ENCODE measurements around the gene LY6G6C. TPM values are rescaled to one million over a fixed set of nuclear protein-coding genes. Genes with fewer than 3 reads are reported as not detected.

Gene LY6G6C
- total and polyA plus RNA-seq, 9 donors: 0.17 to 4.9 (median 1.0) TPM; not detected in 6

- Histone ChIP-seq H3K9me3 (no peaks in the 10 kb centered on the region), H3K4me1 (ENCODE audit: insufficient read depth) (peaks cover 12% of the 10 kb centered on the region), H3K36me3 (no peaks in the 10 kb centered on the region), H3K27ac (peak overlapping the region; percentile 83 to 90), H3K4me3 (peak overlapping the region; percentile 63), H3K27me3 (no peaks in the 10 kb centered on the region)
- DNase-seq: no peak
- 20 to 32% (median 30%) methylated on average over 2 of the region's 2 CpGs for WGBS, 3 donors
- no peak for TF ChIP-seq POLR2A (IDR thresholded peaks at IDR 0.05)
- TF ChIP-seq EP300 (IDR thresholded peaks at IDR 0.05): no peak
- TF ChIP-seq CTCF (IDR thresholded peaks at IDR 0.05): no peak
- intact Hi-C loops (cut with DNase I): loop anchor here in 2 of 4 donors (10.0 kb wide), 2 partner anchors 60 to 100 kb away; partner anchors contain the start of gene VARS1 (in 1 of the 2)
These were observed 12.8 kb upstream of the LY6G6C start for GRCh38 chr6:31734247-31734820.

- 83 to 86% (median 84%) methylated on average over 4 of the region's 4 CpGs for WGBS, 3 donors
- Histone ChIP-seq H3K4me3 (no peak overlapping the region), H3K4me1 (ENCODE audit: insufficient read depth) (peaks cover 14% of the 10 kb centered on the region), H3K27ac (no peak overlapping the region), H3K27me3 (no peaks in the 10 kb centered on the region), H3K36me3 (no peaks in the 10 kb centered on the region), H3K9me3 (no peaks in the 10 kb centered on the region)
- DNase-seq: no peak
- intact Hi-C loops (cut with DNase I): loop anchor here in 2 of 4 donors (10.0 kb wide), 2 partner anchors 61 to 101 kb away; partner anchors contain the start of gene VARS1 (in 1 of the 2)
- TF ChIP-seq POLR2A (IDR thresholded peaks at IDR 0.05) (no peak), EP300 (IDR thresholded peaks at IDR 0.05) (no peak), CTCF (IDR thresholded peaks at IDR 0.05) (no peak)
These were observed 12.2 kb upstream of the LY6G6C start for GRCh38 chr6:31733734-31734133.

GRCh38 chr6:31732029-31732428, 10.5 kb upstream of the LY6G6C start:
- no peak overlapping the region for H3K27ac ChIP-seq
- H3K4me1 ChIP-seq (ENCODE audit: insufficient read depth): peaks cover 15% of the 10 kb centered on the region
- WGBS, 3 donors: 56 to 73% (median 61%) methylated on average over 3 of the region's 3 CpGs
- intact Hi-C loops (cut with DNase I): loop anchor here in 2 of 4 donors (10.0 kb wide), 2 partner anchors 63 to 103 kb away; partner anchors contain the start of gene VARS1 (in 1 of the 2)
- H3K27me3 ChIP-seq: no peaks in the 10 kb centered on the region
- no peak for DNase-seq
- no peak overlapping the region for H3K4me3 ChIP-seq
- TF ChIP-seq EP300 (IDR thresholded peaks at IDR 0.05) (no peak), CTCF (IDR thresholded peaks at IDR 0.05) (no peak), POLR2A (IDR thresholded peaks at IDR 0.05) (no peak)
- no peaks in the 10 kb centered on the region for H3K36me3 ChIP-seq
- no peaks in the 10 kb centered on the region for H3K9me3 ChIP-seq

- H3K27ac ChIP-seq: peak overlapping the region; percentile 93 to 97
- WGBS, 3 donors: 88 to 91% (median 90%) methylated on average over 11 of the region's 11 CpGs
- DNase-seq: peak in 3 of 5 donors; percentile 28 to 50 (median 41)
- intact Hi-C loops (cut with DNase I): loop anchor here in 2 of 4 donors (10.0 kb wide), 2 partner anchors 64 to 104 kb away; partner anchors contain the start of gene VARS1 (in 1 of the 2)
- TF ChIP-seq EP300 (IDR thresholded peaks at IDR 0.05) (no peak), CTCF (IDR thresholded peaks at IDR 0.05) (no peak), POLR2A (IDR thresholded peaks at IDR 0.05) (no peak)
- no peaks in the 10 kb centered on the region for H3K36me3 ChIP-seq
- H3K9me3 ChIP-seq: no peaks in the 10 kb centered on the region
- peaks cover 10% of the 10 kb centered on the region for H3K4me1 ChIP-seq (ENCODE audit: insufficient read depth)
- H3K27me3 ChIP-seq: no peaks in the 10 kb centered on the region
- no peak overlapping the region for H3K4me3 ChIP-seq
These were observed 9.1 kb upstream of the LY6G6C start for GRCh38 chr6:31730631-31731086.
